Measurements from ENCODE around the gene ZFYVE28. TPM values are rescaled to one million over a fixed set of nuclear protein-coding genes. Genes with fewer than 3 reads are reported as not detected.

The ZFYVE28 gene
- total and polyA plus RNA-seq, 10 of the 15 experiments (the other 5 are each of a cell fraction or from before 2014, with no cell fraction given) = 0.06 to 1.9 (median 0.22) TPM; not detected in 1

DNA sequence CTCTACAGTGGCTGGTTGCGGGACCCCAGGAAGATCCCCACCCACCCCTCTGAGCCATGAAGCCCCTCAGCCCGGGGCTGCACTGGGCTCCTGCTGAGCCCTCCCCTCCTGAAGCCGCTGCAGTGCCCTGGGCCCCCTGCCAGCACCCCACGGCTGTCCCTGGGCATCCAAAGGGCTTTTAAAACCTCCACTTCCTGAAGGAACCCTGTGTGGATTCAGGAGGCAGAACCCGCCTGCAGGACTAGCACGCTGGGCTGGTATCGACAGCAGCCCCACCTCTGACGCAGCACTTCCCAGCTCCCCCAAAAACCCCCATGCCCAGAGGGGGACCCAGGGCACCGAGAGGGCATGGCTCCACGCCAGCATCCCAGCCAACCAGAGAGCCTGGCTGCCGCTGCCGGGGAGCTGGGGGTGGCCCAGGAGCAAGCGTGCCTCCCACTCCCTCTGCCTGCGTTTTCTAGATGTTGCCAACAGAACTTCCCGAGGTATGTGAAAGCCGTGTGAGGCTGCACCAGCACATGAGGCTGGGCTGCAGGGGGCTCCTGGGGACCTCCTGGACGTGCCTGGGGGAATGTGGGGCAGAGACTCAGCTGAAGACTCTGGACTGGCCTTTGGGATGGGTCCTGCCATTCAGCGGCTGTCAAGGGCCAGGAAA lies 162.8 kb downstream of the ZFYVE28 start:
- in situ Hi-C loops (cut with MboI) = no loop called here
- no peak overlapping the region for H3K9ac ChIP-seq (ENCODE audit: control insufficient read depth, insufficient read depth, low read length)
- H2AFZ ChIP-seq (ENCODE audit: control insufficient read depth, low read depth, low read length) = no peak overlapping the region
- ChIA-PET POLR2A (no interaction called here), CTCF (no interaction called here), SMC1A (ENCODE audit: uncharacterized antibody, unreplicated experiment) (no interaction called here), RAD21 (ENCODE audit: unreplicated experiment) (no interaction called here)
- TF ChIP-seq MXI1 (IDR thresholded peaks at IDR 0.05; ENCODE audit: low read depth, low read length) (no peak), EP300 (IDR thresholded peaks at IDR 0.05; ENCODE audit: borderline replicate concordance in 1 of 2, control insufficient read depth in 1 of 2, low read depth in 2 of 2, low read length in 2 of 2) (no peak), ZNF217 (IDR thresholded peaks at IDR 0.05) (no peak), IRF5 (IDR thresholded peaks at IDR 0.05; ENCODE audit: borderline replicate concordance) (no peak), CHD4 (IDR thresholded peaks at IDR 0.05) (no peak), MYB (IDR thresholded peaks at IDR 0.05; ENCODE audit: borderline replicate concordance, low read depth, low read length) (no peak)
- H3K36me3 ChIP-seq (ENCODE audit: control insufficient read depth in 2 of 2, insufficient read depth in 2 of 2, low read length in 1 of 2) = peaks cover 0 to 4% of the 10 kb centered on the region in 2 experiments; a peak in 2 of 4 replicates
- no peaks in the 10 kb centered on the region for H3K4me1 ChIP-seq (ENCODE audit: control insufficient read depth, insufficient read depth, low read length)
- no peak overlapping the region for H3K27ac ChIP-seq (ENCODE audit: control insufficient read depth, insufficient read depth)
- no peaks in the 10 kb centered on the region for H3K27me3 ChIP-seq (replicated peaks in 1 of 2; ENCODE audit: control insufficient read depth in 2 of 2, insufficient read depth in 2 of 2, low read length in 1 of 2)
- 87% methylated on average over 17 of the region's 18 CpGs for WGBS (ENCODE audit: insufficient coverage, insufficient replicate concordance, low lambda C conversion rate, missing lambda C conversion rate)
- FAIRE-seq (no peak), ATAC-seq (no peak), DNase-seq (ENCODE audit: low read depth, low spot score) (no peak)
- no peaks in the 10 kb centered on the region; the same call in 1 of the 2 replicates for H4K20me1 ChIP-seq (ENCODE audit: control insufficient read depth, insufficient read depth)
- intact Hi-C loops (cut with micrococcal nuclease; ENCODE audit: unreplicated experiment) = no loop called here
- no peaks in the 10 kb centered on the region for H3K9me3 ChIP-seq (replicated peaks; ENCODE audit: control insufficient read depth, insufficient read depth, low read length)
- peaks cover 3% of the 10 kb centered on the region for H3K79me2 ChIP-seq (ENCODE audit: control insufficient read depth, insufficient read depth, low read length)
- no peak overlapping the region for H3K4me3 ChIP-seq
- no peak overlapping the region for H3K4me2 ChIP-seq (ENCODE audit: control insufficient read depth, insufficient read depth)
- BruUV-seq (replicated peaks) = no TSS peak

Measured in GM12878 (cell line).